NCI-H82 treated with DMSO at 0.1 percent for 48 hours (cell line): ENCODE results near the gene ERVK3-1.
A peak's percentile ranks its signal among the peaks of the same experiment; 100 is the strongest.

Experiments used
- DNase-seq: peaks from one replicate; lab custom pipeline; 2025; ENCODE audit not compliant: unreplicated experiment; lab: John Stamatoyannopoulos, UW

Gene ERVK3-1

GRCh38 chr19:58357481-58358145 lies 52.4 kb downstream of the ERVK3-1 start:
- DNase-seq = no peak

- DNase-seq = peak; percentile 11
Measured at GRCh38 chr19:58361900-58362271, 56.7 kb downstream of the ERVK3-1 start.

GRCh38 chr19:58362272-58362994 lies 57.3 kb downstream of the ERVK3-1 start, which contains the start of gene ZNF497:
ZNF497 (minus strand) TSS chr19:58362751; CDS start chr19:58357635, 5,116 bp downstream.
- peak; percentile 79 for DNase-seq

- no peak for DNase-seq
Measured at GRCh38 chr19:58364146-58364545, 59.0 kb downstream of the ERVK3-1 start.
